GM13976 (cell line): ENCODE measurements around the gene HS3ST4.

Experiments used
- DNase-seq: peaks from one replicate; pipeline ENCODE4 v3.0.0; 2012; ENCODE audit warnings: low spot score
- in situ Hi-C: fragments of 300-500 bp; cut with MboI; formaldehyde crosslinking; loops from one replicate; pipeline ENCODE4 v1.12.0; 2022; ENCODE audit warnings: low sequenced_read_pairs, mixed read lengths, inconsistent platforms; ENCODE audit not compliant: unreplicated experiment
- TF ChIP-seq, protein P1 (sequence below): IDR thresholded peaks from 2 replicates; pipeline ENCODE4 v1.5.1; 2012; ENCODE audit warnings: borderline replicate concordance, mild to moderate bottlenecking; ENCODE audit not compliant: insufficient read depth; ENCODE audit errors: extremely low read depth, missing control alignments, control extremely low read depth

HS3ST4 gene

DNA sequence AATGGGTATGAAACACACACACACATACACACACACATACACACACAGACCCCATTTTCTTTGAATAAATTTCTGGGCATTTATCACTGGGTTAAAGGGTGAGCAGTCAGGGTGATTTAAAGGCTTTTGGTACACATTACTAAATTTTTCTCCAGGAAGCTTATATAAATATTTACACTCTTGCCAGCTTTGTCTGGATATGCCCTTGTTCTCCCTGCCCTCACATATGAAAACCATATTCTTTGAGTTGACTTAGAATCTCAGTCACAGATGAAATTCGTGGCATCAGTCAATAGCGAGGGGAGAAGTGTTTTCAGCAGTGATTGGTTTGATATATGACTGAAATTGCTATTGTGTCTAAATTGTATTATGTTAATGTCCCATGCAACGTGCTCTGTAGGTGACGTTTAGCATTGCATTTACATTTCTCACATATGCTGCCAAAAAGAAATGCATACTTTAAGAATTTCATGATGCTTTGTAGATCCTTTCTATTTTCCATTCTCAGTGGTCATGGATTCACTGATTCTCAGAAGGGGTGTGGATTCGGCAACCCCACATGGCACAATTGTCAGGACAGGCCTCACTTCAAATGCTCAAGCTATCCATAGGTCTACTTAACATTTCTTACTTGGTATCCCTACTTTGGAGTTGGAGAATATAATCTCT lies 34.8 kb downstream of the HS3ST4 start:
- TF ChIP-seq, protein P1, sequence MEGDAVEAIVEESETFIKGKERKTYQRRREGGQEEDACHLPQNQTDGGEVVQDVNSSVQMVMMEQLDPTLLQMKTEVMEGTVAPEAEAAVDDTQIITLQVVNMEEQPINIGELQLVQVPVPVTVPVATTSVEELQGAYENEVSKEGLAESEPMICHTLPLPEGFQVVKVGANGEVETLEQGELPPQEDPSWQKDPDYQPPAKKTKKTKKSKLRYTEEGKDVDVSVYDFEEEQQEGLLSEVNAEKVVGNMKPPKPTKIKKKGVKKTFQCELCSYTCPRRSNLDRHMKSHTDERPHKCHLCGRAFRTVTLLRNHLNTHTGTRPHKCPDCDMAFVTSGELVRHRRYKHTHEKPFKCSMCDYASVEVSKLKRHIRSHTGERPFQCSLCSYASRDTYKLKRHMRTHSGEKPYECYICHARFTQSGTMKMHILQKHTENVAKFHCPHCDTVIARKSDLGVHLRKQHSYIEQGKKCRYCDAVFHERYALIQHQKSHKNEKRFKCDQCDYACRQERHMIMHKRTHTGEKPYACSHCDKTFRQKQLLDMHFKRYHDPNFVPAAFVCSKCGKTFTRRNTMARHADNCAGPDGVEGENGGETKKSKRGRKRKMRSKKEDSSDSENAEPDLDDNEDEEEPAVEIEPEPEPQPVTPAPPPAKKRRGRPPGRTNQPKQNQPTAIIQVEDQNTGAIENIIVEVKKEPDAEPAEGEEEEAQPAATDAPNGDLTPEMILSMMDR, result no peak
- in situ Hi-C loops, result no loop called here
- DNase-seq, result no peak

DNA sequence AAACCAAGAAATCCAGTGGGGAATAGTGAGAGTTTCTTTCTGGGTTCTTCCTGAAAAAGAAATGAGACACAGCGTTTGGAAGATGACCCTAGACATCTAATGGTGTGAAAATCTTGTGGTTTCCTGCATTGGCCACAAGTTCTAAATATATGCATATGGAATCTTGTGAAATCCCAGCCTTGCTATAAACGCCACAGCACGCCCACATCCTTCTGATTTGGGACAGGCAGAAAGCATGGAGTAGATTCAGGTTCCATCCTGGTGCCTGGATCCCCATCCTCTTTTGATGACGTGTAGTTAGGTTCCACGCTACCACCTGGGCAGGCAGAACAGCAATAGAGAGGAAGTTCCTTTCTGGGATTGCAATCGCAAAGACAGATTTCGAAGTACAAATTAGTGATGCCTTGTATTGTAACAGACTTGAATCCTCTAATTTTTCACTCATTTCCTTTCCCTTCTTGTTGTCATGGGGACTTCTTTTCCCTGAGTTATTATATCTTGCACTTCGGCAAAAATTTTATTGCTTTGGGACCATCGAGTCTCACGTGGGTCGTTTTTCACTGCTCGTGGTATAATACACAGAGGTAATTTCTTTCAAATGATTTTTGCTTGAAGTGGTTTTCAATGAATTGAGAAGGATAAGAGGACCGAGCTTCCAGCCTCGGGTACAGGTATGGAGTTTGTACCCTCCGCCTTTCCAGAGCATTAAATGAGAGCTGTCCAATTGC lies 37.6 kb downstream of the HS3ST4 start:
- TF ChIP-seq, protein P1, result no peak
- DNase-seq, result no peak
- in situ Hi-C loops, result no loop called here

DNA sequence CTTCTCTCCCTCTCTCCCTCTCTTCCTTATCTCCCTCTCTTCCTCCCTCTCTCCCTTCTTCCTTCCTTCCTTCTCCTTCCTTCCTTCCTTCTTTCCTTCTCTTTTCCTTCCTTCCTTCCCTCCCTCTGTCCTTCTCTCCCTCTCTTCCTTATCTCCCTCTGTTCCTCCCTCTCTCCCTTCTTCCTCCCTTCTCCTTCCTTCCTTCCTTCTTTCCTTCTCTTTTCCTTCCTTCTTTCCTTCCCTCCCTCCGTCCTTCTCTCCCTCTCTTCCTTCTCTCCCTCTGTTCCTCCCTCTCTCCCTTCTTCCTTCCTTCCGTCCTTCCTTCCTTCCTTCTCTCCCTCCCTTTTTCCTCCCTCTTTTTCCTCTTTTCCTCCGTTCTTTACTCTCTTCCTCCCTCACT lies 38.6 kb downstream of the HS3ST4 start:
- TF ChIP-seq, protein P1, result no peak
- in situ Hi-C loops, result no loop called here
- DNase-seq, result no peak

DNA sequence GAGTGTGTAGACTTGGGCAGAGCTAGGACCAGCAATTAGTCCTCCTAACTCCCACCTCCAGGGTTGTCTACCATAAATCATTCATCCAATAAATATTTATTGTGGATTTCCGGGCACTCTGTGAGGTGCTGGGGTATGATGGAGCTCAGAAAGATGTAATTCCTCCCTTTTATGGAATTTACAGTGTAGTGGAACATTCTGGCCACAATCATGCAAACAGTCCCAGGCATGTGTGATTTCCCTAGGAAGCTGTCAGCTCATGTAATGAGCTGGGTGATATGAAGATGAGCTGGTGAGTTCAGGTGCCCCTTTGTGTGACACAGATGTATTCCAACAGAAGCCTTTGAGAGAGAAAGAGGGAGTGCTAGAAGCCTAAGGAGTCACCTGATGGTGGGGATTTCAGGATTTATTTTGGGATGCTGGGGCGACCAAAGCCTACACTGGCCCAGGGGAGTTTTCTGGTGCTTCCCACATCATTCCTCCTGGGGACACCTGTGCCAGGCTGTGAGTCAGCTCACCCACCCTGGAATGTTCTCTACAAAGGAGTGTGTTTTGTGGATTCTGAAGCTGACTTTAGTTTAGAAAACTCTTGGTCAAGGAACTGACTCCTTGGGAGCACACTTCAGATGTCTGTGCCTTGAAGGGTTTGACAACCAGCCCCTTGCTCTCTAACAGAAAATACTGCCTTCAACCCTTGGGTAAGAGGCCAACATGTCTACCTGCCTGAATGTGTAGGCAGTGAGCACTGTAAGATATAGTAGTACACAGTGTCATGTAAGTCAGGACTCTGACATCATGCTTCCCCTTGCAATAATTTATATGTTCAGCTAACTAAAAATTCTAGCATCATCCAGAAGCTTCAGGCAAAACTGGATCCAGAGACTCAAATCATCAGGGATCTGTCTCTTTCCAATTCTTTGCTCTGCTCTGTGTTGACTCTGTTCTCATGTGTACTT lies 42.9 kb downstream of the HS3ST4 start:
- DNase-seq, result no peak
- in situ Hi-C loops, result no loop called here

DNA sequence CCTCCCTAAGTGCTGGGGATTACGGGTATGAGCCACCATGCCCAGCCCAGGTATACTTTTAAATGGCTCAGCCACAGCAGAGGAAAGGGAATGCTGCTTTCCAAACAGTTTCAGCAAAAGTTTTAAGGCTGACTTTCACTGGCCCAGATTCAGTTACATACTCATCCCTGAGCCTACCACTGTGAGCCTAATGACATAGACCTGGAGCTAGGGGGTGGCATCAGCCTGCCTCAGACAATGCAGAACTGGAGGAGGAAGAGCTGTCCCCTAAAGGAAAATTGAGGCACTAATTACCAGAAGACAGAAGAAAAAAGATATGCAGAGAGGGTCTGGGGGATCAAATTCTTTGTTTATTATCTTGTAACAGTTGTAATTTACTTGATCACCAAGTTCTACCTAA lies 43.9 kb downstream of the HS3ST4 start:
- DNase-seq, result no peak
- in situ Hi-C loops, result no loop called here
- TF ChIP-seq, protein P1, result no peak

More for the DNA sequence above, 42.9 kb downstream of the HS3ST4 start:
- TF ChIP-seq, protein P1, result no peak

DNA sequence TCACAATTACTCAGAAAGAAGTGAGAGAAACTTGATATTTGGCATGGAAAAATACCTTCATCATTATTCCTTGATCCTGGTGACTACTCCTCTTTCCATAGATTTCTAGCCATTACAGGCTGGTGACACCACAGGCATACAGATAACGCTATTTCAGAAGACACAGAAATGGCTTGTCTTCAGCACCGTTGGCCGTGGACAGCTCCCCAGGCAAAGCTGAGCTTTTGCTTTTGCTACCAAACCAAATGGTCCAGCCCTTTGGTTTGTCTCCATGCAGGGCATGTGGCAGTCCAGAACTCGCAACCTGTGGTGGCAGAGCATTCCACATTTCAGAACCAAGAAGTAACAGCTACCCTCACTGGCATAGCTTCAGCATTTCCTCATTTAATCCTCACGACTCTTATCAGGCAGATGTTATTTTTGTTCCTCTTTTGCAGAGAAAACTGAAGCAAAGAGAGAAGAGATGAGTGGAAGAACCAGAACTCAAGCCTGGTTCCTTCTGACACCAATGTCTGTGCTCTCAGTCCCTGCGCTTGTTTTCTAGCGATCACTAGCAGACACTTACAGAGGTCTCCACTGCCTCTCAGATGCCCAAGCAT lies 55.5 kb downstream of the HS3ST4 start:
- in situ Hi-C loops, result no loop called here
- DNase-seq, result no peak
- TF ChIP-seq, protein P1, result no peak
